NT2/D1 (cell line): ENCODE measurements around the gene AGPAT2.

Experiments
- SUZ12 ChIP-seq: IDR thresholded peaks from 2 replicates; pipeline ENCODE4 v1.6.1; 2011; ENCODE audit not compliant: insufficient read length, insufficient read depth; ENCODE audit errors: extremely low read depth
- YY1 ChIP-seq: IDR thresholded peaks from 2 replicates; pipeline ENCODE4 v1.6.1; 2011; ENCODE audit not compliant: insufficient read length, insufficient read depth
- ZNF274 ChIP-seq: IDR thresholded peaks from 2 replicates; pipeline ENCODE4 v1.6.1; 2011; ENCODE audit warnings: mild to moderate bottlenecking, low read depth, low read length

DNA sequence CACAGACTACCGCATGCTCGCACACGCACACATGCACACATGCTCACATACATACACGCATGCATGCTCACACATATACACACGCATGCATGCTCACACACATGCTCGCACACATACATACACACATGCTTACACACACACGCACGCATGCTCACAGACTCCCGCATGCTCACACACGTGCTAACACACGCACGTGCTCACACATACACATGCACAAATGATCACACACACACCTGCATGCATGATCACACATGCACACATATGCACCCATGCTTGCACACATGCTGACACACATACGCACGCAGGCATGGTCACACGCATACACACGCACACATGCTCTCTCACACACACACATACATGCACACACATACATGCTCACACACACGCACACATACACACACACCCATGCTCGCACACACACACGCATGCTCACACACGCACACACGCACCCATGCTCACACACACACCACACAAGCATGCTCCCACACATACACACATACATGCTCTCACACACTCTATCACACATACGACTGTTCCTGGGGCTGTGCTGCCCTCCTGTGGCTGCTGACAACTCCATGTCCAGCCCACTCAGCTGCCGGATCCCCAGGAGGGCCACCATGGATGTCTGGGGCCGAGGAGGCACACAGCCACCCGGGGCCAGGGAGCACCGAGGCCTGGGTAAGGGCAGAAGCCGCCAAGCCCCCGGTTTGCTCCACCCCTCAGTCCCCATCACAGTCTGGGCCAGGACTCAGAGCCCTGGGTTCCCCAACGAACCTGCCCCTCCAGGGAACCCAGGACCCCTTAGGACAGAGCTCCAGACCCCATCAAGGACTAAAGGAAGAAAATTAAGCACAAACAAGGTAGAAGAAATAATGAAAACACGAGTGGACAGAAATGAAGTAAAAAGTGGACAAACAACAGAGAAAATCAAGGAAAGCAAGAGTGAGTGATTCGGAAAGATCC is 55.9 kb downstream of the AGPAT2 start:
- no peak for TF ChIP-seq ZNF274
- no peak for TF ChIP-seq SUZ12
- no peak for TF ChIP-seq YY1
